GM23338 (cell line): ENCODE data around the gene P4HA3. TPM values are rescaled to one million over a fixed set of nuclear protein-coding genes. Genes with fewer than 3 reads are reported as not detected.
A peak's percentile ranks its signal among the peaks of the same experiment; 100 is the strongest.

Experiments
- ATAC-seq: fragments of 200-7000 bp; cut with Tn5 transposase; 3 replicates; pipeline ENCODE4 v1.9.1; 2020
- DNase-seq: peaks from one replicate; pipeline ENCODE4 v3.0.0-alpha.2; 2015; ENCODE audit warnings: low spot score
- H2AFZ ChIP-seq: fragments of 200-600 bp; sonication (generic); 2 replicates; pipeline ENCODE4 v1.8.0; 2016; ENCODE audit warnings: antibody characterized with exemption, mild to moderate bottlenecking, moderate library complexity
- H3F3A ChIP-seq: fragments of 200-600 bp; sonication (generic); replicated peaks from 2 replicates; pipeline ENCODE4 v1.8.0; 2017; ENCODE audit warnings: antibody characterized with exemption, mixed run types, low read depth
- H3K27ac ChIP-seq: fragments of 200-600 bp; sonication (generic); 2 replicates; pipeline ENCODE4 v1.6.1; 2016; ENCODE audit warnings: low read depth
- H3K27me3 ChIP-seq: fragments of 200-600 bp; sonication (generic); 2 replicates; pipeline ENCODE4 v1.8.0; 2016; ENCODE audit warnings: mild to moderate bottlenecking, mixed run types, moderate library complexity; ENCODE audit not compliant: insufficient read depth
- H3K36me3 ChIP-seq: fragments of 200-600 bp; sonication (generic); 2 replicates; pipeline ENCODE4 v1.8.0; 2016; ENCODE audit warnings: mild to moderate bottlenecking; ENCODE audit not compliant: insufficient read depth
- H3K4me1 ChIP-seq: fragments of 200-600 bp; sonication (generic); 2 replicates; pipeline ENCODE4 v1.8.0; 2016; ENCODE audit warnings: mild to moderate bottlenecking, moderate library complexity; ENCODE audit not compliant: insufficient read depth
- H3K4me2 ChIP-seq: fragments of 200-600 bp; sonication (generic); 2 replicates; pipeline ENCODE4 v1.7.1; 2017; ENCODE audit warnings: mixed run types
- H3K4me3 ChIP-seq: fragments of 200-600 bp; sonication (generic); 2 replicates; pipeline ENCODE4 v1.6.1; 2016; ENCODE audit warnings: mixed run types
- H3K79me2 ChIP-seq: fragments of 200-600 bp; sonication (generic); replicated peaks from 2 replicates; pipeline ENCODE4 v1.8.0; 2017; ENCODE audit warnings: mild to moderate bottlenecking; ENCODE audit not compliant: insufficient read depth
- H3K9me2 ChIP-seq: fragments of 200-600 bp; sonication (generic); 2 replicates; pipeline ENCODE4 v1.8.0; 2017; ENCODE audit not compliant: insufficient read depth
- H4K20me1 ChIP-seq: fragments of 200-600 bp; sonication (generic); replicated peaks from 2 replicates; pipeline ENCODE4 v1.8.0; 2017; ENCODE audit warnings: mild to moderate bottlenecking; ENCODE audit not compliant: insufficient read depth
- H3K27ac Mint-ChIP-seq: 2 replicates; pipeline ENCODE4 v1.8.0; 2020; ENCODE audit warnings: inconsistent platforms, mild to moderate bottlenecking, moderate library complexity, mixed read lengths
- H3K27me3 Mint-ChIP-seq: 3 replicates; pipeline ENCODE4 v1.8.0; 2022; ENCODE audit warnings: low read depth, mild to moderate bottlenecking, moderate library complexity, mixed read lengths, inconsistent platforms; ENCODE audit not compliant: insufficient read depth, poor library complexity
- H3K36me3 Mint-ChIP-seq: 3 replicates; pipeline ENCODE4 v1.8.0; 2021; ENCODE audit warnings: low read depth, mild to moderate bottlenecking, inconsistent platforms, moderate library complexity, mixed read lengths
- H3K4me1 Mint-ChIP-seq: 3 replicates; pipeline ENCODE4 v1.8.0; 2020; ENCODE audit warnings: mild to moderate bottlenecking, inconsistent platforms, mixed read lengths
- H3K4me3 Mint-ChIP-seq: 3 replicates; pipeline ENCODE4 v1.8.0; 2021; ENCODE audit warnings: moderate library complexity, mild to moderate bottlenecking, inconsistent platforms, mixed read lengths
- H3K9me3 Mint-ChIP-seq: 3 replicates; pipeline ENCODE4 v1.8.0; 2020; ENCODE audit warnings: moderate library complexity, mild to moderate bottlenecking, inconsistent platforms, mixed read lengths
- CREB1 ChIP-seq: fragments of 250-450 bp; sonication (Bioruptor Pico); IDR thresholded peaks from 2 replicates; pipeline ENCODE4 v1.5.0; 2020; ENCODE audit warnings: low read depth, mild to moderate bottlenecking, moderate library complexity
- CTCF ChIP-seq, 2 experiments: fragments of 200-600 bp in 1 of 2; sonication (generic) in 1 of 2; conservative IDR thresholded peaks; 2 replicates each; pipeline versions ENCODE4 v1.5.1 to v1.6.1; 2016 to 2017; ENCODE audit warnings: antibody characterized with exemption in 2 of 2, low read depth in 2 of 2, mild to moderate bottlenecking in 2 of 2, moderate library complexity in 1 of 2
- EZH2 ChIP-seq: fragments of 200-600 bp; sonication (generic); IDR thresholded peaks from one replicate; pipeline ENCODE4 v1.8.0; 2017; ENCODE audit warnings: antibody characterized with exemption, mild to moderate bottlenecking, low read depth; ENCODE audit not compliant: unreplicated experiment
- EZH2phosphoT487 ChIP-seq: fragments of 200-600 bp; sonication (generic); IDR thresholded peaks from one replicate; pipeline ENCODE4 v1.8.1; 2018; ENCODE audit warnings: antibody characterized with exemption; ENCODE audit not compliant: unreplicated experiment
- JUNB ChIP-seq: IDR thresholded peaks from one replicate; pipeline ENCODE4 v1.6.1; 2016; ENCODE audit warnings: antibody characterized with exemption; ENCODE audit not compliant: unreplicated experiment
- NANOG ChIP-seq: IDR thresholded peaks from 2 replicates; pipeline ENCODE4 v1.6.1; 2016; ENCODE audit warnings: antibody characterized with exemption, borderline replicate concordance
- POLR2AphosphoS5 ChIP-seq: IDR thresholded peaks from 2 replicates; pipeline ENCODE4 v1.6.1; 2016; ENCODE audit warnings: antibody characterized with exemption, low read depth
- REST ChIP-seq: IDR thresholded peaks from one replicate; pipeline ENCODE4 v1.6.1; 2018; ENCODE audit warnings: antibody characterized with exemption; ENCODE audit not compliant: unreplicated experiment
- STAT1 ChIP-seq: IDR thresholded peaks from one replicate; pipeline ENCODE4 v1.6.1; 2016; ENCODE audit warnings: antibody characterized with exemption; ENCODE audit not compliant: unreplicated experiment
- ZNF114 ChIP-seq: fragments of 250-450 bp; sonication (Bioruptor Pico); IDR thresholded peaks from 2 replicates; pipeline ENCODE4 v1.5.0; 2020; ENCODE audit warnings: mild to moderate bottlenecking, moderate library complexity
- ZNF331 ChIP-seq: fragments of 250-450 bp; sonication (Bioruptor Pico); IDR thresholded peaks from 2 replicates; pipeline ENCODE4 v1.5.0; 2020; ENCODE audit warnings: low read depth, mild to moderate bottlenecking, moderate library complexity
- polyA plus RNA-seq: library from polyadenylated mRNA; unstranded; fragments of >200 nt; fragmentation: Nextera tagmentation; extraction: Ambion mirVana; gene quantifications from 2 replicates; pipeline ENCODE4 v1.2.1, GENCODE V29; 2016
- total RNA-seq: library from RNA; depleted of rRNA; stranded (reverse); fragments of >200 nt; shearing (Covaris generic); gene quantifications from 2 replicates; pipeline ENCODE4 v1.2.3, GENCODE V29; 2014
- TF ChIP-seq, protein P1 (sequence below): fragments of 250-450 bp; sonication (Bioruptor Pico); IDR thresholded peaks from 2 replicates; pipeline ENCODE4 v1.5.0; 2020; ENCODE audit warnings: mild to moderate bottlenecking, moderate library complexity
- TF ChIP-seq, protein P2 (sequence below): IDR thresholded peaks from 2 replicates; pipeline ENCODE4 v1.6.1; 2016; ENCODE audit warnings: antibody characterized with exemption

P4HA3 gene
- total and polyA plus RNA-seq, 2 experiments from 2014 or later = 0.08 TPM; not detected in 1

DNA sequence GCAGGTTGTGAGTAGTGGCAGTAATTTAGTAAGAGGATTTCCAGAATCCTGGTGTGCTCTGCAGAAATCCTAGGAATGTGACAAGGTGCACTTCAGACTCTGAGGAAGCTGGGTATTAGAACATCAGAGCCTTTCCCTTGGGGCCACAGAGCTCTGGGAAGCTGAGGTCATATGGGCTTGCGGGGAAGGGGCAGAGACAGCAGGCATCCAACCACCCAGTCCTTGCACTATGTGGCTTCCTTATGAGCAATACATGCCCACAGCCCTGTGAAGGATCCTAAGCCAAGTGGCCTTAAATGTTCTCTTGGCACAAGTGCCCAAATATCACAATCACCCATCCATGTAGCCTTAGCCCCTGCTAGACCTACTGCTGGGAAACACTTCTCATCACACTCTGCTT, 46.2 kb downstream of the P4HA3 start:
- peaks cover 5% of the 10 kb centered on the region for H3K27me3 Mint-ChIP-seq
- H3K4me3 Mint-ChIP-seq = no peak overlapping the region
- Histone ChIP-seq H3F3A (no peaks in the 10 kb centered on the region), H3K4me3 (no peak overlapping the region), H3K9me2 (no peaks in the 10 kb centered on the region), H3K27me3 (no peaks in the 10 kb centered on the region), H3K27ac (no peak overlapping the region), H4K20me1 (no peaks in the 10 kb centered on the region), H2AFZ (0 out of 2 replicates have a peak overlapping the region, but pooled peaks have one; percentile 18), H3K4me1 (no peaks in the 10 kb centered on the region), H3K79me2 (no peaks in the 10 kb centered on the region), H3K4me2 (no peak overlapping the region), H3K36me3 (no peaks in the 10 kb centered on the region)
- ATAC-seq (no peak; the same call in 2 of the 3 replicates), DNase-seq (peak; percentile 18)
- no peaks in the 10 kb centered on the region for H3K4me1 Mint-ChIP-seq
- no peak overlapping the region for H3K27ac Mint-ChIP-seq
- peaks cover 9% of the 10 kb centered on the region; the same call in 1 of the 3 replicates for H3K9me3 Mint-ChIP-seq
- no peaks in the 10 kb centered on the region for H3K36me3 Mint-ChIP-seq
- TF ChIP-seq JUNB (no peak), EZH2phosphoT487 (no peak), CREB1 (CRISPR knock-in tag) (no peak), CTCF (conservative IDR thresholded peaks at IDR 0.05; ENCODE audit: low read depth in 2 of 2) (no peak), STAT1 (no peak), NANOG (no peak), ZNF114 (no peak), ZNF331 (CRISPR knock-in tag) (no peak), EZH2 (no peak), REST (no peak), POLR2AphosphoS5 (no peak)
- TF ChIP-seq, protein P1, sequence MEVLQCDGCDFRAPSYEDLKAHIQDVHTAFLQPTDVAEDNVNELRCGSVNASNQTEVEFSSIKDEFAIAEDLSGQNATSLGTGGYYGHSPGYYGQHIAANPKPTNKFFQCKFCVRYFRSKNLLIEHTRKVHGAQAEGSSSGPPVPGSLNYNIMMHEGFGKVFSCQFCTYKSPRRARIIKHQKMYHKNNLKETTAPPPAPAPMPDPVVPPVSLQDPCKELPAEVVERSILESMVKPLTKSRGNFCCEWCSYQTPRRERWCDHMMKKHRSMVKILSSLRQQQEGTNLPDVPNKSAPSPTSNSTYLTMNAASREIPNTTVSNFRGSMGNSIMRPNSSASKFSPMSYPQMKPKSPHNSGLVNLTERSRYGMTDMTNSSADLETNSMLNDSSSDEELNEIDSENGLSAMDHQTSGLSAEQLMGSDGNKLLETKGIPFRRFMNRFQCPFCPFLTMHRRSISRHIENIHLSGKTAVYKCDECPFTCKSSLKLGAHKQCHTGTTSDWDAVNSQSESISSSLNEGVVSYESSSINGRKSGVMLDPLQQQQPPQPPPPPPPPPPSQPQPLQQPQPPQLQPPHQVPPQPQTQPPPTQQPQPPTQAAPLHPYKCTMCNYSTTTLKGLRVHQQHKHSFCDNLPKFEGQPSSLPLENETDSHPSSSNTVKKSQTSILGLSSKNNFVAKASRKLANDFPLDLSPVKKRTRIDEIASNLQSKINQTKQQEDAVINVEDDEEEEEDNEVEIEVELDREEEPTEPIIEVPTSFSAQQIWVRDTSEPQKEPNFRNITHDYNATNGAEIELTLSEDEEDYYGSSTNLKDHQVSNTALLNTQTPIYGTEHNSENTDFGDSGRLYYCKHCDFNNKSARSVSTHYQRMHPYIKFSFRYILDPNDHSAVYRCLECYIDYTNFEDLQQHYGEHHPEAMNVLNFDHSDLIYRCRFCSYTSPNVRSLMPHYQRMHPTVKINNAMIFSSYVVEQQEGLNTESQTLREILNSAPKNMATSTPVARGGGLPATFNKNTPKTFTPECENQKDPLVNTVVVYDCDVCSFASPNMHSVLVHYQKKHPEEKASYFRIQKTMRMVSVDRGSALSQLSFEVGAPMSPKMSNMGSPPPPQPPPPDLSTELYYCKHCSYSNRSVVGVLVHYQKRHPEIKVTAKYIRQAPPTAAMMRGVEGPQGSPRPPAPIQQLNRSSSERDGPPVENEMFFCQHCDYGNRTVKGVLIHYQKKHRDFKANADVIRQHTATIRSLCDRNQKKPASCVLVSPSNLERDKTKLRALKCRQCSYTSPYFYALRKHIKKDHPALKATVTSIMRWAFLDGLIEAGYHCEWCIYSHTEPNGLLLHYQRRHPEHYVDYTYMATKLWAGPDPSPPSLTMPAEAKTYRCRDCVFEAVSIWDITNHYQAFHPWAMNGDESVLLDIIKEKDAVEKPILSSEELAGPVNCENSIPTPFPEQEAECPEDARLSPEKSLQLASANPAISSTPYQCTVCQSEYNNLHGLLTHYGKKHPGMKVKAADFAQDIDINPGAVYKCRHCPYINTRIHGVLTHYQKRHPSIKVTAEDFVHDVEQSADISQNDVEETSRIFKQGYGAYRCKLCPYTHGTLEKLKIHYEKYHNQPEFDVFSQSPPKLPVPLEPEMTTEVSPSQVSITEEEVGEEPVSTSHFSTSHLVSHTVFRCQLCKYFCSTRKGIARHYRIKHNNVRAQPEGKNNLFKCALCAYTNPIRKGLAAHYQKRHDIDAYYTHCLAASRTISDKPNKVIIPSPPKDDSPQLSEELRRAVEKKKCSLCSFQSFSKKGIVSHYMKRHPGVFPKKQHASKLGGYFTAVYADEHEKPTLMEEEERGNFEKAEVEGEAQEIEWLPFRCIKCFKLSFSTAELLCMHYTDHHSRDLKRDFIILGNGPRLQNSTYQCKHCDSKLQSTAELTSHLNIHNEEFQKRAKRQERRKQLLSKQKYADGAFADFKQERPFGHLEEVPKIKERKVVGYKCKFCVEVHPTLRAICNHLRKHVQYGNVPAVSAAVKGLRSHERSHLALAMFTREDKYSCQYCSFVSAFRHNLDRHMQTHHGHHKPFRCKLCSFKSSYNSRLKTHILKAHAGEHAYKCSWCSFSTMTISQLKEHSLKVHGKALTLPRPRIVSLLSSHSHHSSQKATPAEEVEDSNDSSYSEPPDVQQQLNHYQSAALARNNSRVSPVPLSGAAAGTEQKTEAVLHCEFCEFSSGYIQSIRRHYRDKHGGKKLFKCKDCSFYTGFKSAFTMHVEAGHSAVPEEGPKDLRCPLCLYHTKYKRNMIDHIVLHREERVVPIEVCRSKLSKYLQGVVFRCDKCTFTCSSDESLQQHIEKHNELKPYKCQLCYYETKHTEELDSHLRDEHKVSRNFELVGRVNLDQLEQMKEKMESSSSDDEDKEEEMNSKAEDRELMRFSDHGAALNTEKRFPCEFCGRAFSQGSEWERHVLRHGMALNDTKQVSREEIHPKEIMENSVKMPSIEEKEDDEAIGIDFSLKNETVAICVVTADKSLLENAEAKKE (CRISPR knock-in tag) = no peak
- TF ChIP-seq, protein P2, sequence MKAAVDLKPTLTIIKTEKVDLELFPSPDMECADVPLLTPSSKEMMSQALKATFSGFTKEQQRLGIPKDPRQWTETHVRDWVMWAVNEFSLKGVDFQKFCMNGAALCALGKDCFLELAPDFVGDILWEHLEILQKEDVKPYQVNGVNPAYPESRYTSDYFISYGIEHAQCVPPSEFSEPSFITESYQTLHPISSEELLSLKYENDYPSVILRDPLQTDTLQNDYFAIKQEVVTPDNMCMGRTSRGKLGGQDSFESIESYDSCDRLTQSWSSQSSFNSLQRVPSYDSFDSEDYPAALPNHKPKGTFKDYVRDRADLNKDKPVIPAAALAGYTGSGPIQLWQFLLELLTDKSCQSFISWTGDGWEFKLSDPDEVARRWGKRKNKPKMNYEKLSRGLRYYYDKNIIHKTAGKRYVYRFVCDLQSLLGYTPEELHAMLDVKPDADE = no peak
